ENCODE measurements around the gene PLEKHM1. TPM values are rescaled to one million over a fixed set of nuclear protein-coding genes. Genes with fewer than 3 reads are reported as not detected.
"Not testable (repeated sequence)": the region's sequence is repeated elsewhere in the genome, so short reads cannot be mapped to it uniquely, and the experiment has no call there.

Gene PLEKHM1
- total and polyA plus RNA-seq, 2 of the 4 experiments (the other 2 are of a cell fraction) = 4.7 to 16.4 TPM

DNA sequence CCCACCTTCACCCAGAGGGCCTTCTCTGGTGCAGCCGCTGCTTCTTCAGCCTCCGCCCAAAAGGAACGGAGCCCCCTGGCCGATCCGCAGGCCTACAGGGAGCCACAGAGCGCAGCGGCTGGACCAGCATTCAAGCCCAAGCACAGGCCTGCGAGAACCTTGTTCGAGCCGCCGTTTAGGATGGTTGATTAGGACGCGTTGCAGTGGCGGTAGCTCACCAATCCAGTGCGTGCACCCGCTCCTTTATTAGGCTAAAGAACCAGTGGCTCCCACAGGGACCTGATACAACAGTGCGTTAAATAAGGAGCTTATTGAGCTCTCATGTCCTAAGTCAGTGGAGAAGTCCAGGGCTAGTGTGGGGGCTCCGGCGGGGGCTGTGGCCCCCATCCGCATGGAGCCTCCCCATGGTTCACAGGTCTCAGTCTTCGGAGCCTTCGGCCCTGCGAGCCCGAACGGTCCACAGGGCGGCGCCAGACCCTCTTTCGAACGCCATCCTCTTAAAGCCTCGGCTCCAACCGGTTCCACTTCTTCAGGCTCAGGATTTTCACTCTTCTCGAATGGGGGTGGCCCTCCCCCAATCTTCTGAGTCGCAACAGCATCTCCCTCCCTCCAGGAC is 10.7 kb upstream of the PLEKHM1 start:
- H2AK9ac ChIP-seq (replicated peaks; ENCODE audit: low read depth, low read length, poor library complexity); dilution Hi-C loops (cut with HindIII; ENCODE audit: low sequenced_read_pairs, unreplicated experiment); H3K23ac ChIP-seq (ENCODE audit: low read depth, low read length); intact Hi-C loops (cut with micrococcal nuclease); H3K4me3 ChIP-seq (ENCODE audit: insufficient read depth, low read depth, low read length); DNase-seq; H3K79me1 ChIP-seq (ENCODE audit: low read depth in 1 of 2, low read length in 2 of 2); H2BK5ac ChIP-seq (ENCODE audit: low read depth, low read length, poor library complexity, severe bottlenecking); H2BK120ac ChIP-seq (ENCODE audit: low read depth, low read length); H4K91ac ChIP-seq (ENCODE audit: insufficient read depth, low read depth, low read length); H2AK5ac ChIP-seq (ENCODE audit: low read depth, low read length); H3K56ac ChIP-seq (ENCODE audit: extremely low read depth, insufficient read depth, low read length); H3K9me3 ChIP-seq (ENCODE audit: control insufficient read depth, insufficient read depth, low read length); H2AFZ ChIP-seq (replicated peaks; ENCODE audit: low read length, poor library complexity); H3K9me1 ChIP-seq (ENCODE audit: insufficient read depth, low read length); H3K18ac ChIP-seq (ENCODE audit: low read depth, low read length); H3K14ac ChIP-seq (replicated peaks; ENCODE audit: low read depth, low read length); in situ Hi-C loops (cut with MboI; ENCODE audit: low sequenced_read_pairs); H3K4me2 ChIP-seq (ENCODE audit: low read depth, low read length); H3K27ac ChIP-seq (ENCODE audit: insufficient read depth, low read length); CTCF ChIA-PET; H3K27me3 ChIP-seq (ENCODE audit: control insufficient read depth, insufficient read depth, low read length); H3K4ac ChIP-seq (ENCODE audit: low read depth, low read length); H3K4me1 ChIP-seq (ENCODE audit: control insufficient read depth, insufficient read depth, low read length); H4K5ac ChIP-seq (ENCODE audit: low read depth, low read length); H4K20me1 ChIP-seq (ENCODE audit: insufficient read depth, low read length); H3K9ac ChIP-seq (ENCODE audit: low read depth, low read length); H2BK15ac ChIP-seq (ENCODE audit: low read depth, low read length); POLR2A ChIA-PET (ENCODE audit: unreplicated experiment); H3K36me3 ChIP-seq (ENCODE audit: control insufficient read depth, insufficient read depth, low read length); H4K8ac ChIP-seq (ENCODE audit: low read depth in 2 of 2, low read length in 2 of 2); BruUV-seq (replicated peaks); H2BK20ac ChIP-seq (ENCODE audit: low read depth, low read length): not testable (repeated sequence)
- WGBS, 2 experiments (ENCODE audit: extremely low coverage in 2 of 2, insufficient read length in 1 of 2) = 27% methylated on average over 12 of the region's 33 CpGs; no CpG with 5 or more reads in 1 of the 2 experiments
- ATAC-seq (ENCODE audit: low read depth) = peak; percentile 83
- 0 out of 2 replicates have a peak, but pooled peaks have one; percentile 5 for TF ChIP-seq SMC3 (IDR thresholded peaks at IDR 0.05; ENCODE audit: low read depth, low read length)
- TF ChIP-seq, protein P1, sequence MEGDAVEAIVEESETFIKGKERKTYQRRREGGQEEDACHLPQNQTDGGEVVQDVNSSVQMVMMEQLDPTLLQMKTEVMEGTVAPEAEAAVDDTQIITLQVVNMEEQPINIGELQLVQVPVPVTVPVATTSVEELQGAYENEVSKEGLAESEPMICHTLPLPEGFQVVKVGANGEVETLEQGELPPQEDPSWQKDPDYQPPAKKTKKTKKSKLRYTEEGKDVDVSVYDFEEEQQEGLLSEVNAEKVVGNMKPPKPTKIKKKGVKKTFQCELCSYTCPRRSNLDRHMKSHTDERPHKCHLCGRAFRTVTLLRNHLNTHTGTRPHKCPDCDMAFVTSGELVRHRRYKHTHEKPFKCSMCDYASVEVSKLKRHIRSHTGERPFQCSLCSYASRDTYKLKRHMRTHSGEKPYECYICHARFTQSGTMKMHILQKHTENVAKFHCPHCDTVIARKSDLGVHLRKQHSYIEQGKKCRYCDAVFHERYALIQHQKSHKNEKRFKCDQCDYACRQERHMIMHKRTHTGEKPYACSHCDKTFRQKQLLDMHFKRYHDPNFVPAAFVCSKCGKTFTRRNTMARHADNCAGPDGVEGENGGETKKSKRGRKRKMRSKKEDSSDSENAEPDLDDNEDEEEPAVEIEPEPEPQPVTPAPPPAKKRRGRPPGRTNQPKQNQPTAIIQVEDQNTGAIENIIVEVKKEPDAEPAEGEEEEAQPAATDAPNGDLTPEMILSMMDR (conservative IDR thresholded peaks at IDR 0.05; ENCODE audit: low read depth, low read length) = 0 out of 2 replicates have a peak, but pooled peaks have one; percentile 10

DNA sequence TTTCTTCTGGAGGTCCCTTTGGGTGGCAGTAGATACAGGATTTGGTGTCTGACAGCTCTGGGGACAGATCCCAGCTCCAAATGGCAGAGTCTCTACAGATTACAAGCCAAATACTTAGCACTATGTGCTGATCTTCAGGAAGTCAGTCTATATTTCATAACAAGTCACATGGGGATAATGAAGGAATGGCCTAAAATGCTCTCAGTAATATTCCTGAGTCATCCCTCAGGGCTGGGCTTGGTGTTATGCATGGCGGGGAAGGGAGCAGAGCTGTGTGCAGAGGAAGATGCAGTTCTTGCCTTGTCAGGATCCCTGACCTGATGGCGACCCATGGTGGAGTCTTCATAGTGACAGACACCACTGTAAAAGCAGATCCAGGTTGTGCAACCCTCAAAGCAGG is 10.0 kb upstream of the PLEKHM1 start:
- H3K23ac ChIP-seq (ENCODE audit: low read depth, low read length); H2AFZ ChIP-seq (replicated peaks; ENCODE audit: low read length, poor library complexity); H3K27ac ChIP-seq (ENCODE audit: insufficient read depth, low read length); H2AK9ac ChIP-seq (replicated peaks; ENCODE audit: low read depth, low read length, poor library complexity); DNase-seq; H4K91ac ChIP-seq (ENCODE audit: insufficient read depth, low read depth, low read length); H3K27me3 ChIP-seq (ENCODE audit: control insufficient read depth, insufficient read depth, low read length); H3K36me3 ChIP-seq (ENCODE audit: control insufficient read depth, insufficient read depth, low read length); H2BK120ac ChIP-seq (ENCODE audit: low read depth, low read length); H2BK15ac ChIP-seq (ENCODE audit: low read depth, low read length); dilution Hi-C loops (cut with HindIII; ENCODE audit: low sequenced_read_pairs, unreplicated experiment); H3K4ac ChIP-seq (ENCODE audit: low read depth, low read length); H3K4me1 ChIP-seq (ENCODE audit: control insufficient read depth, insufficient read depth, low read length); BruUV-seq (replicated peaks); H3K56ac ChIP-seq (ENCODE audit: extremely low read depth, insufficient read depth, low read length); H3K9me3 ChIP-seq (ENCODE audit: control insufficient read depth, insufficient read depth, low read length); POLR2A ChIA-PET (ENCODE audit: unreplicated experiment); intact Hi-C loops (cut with micrococcal nuclease); H3K14ac ChIP-seq (replicated peaks; ENCODE audit: low read depth, low read length); H2BK20ac ChIP-seq (ENCODE audit: low read depth, low read length); CTCF ChIA-PET; H3K9ac ChIP-seq (ENCODE audit: low read depth, low read length); H4K8ac ChIP-seq (ENCODE audit: low read depth in 2 of 2, low read length in 2 of 2); H4K20me1 ChIP-seq (ENCODE audit: insufficient read depth, low read length); H3K79me1 ChIP-seq (ENCODE audit: low read depth in 1 of 2, low read length in 2 of 2); H3K4me3 ChIP-seq (ENCODE audit: insufficient read depth, low read depth, low read length); in situ Hi-C loops (cut with MboI; ENCODE audit: low sequenced_read_pairs); H3K9me1 ChIP-seq (ENCODE audit: insufficient read depth, low read length); H2AK5ac ChIP-seq (ENCODE audit: low read depth, low read length); H2BK5ac ChIP-seq (ENCODE audit: low read depth, low read length, poor library complexity, severe bottlenecking); H3K4me2 ChIP-seq (ENCODE audit: low read depth, low read length): not testable (repeated sequence)
- Histone ChIP-seq H4K5ac (ENCODE audit: low read depth, low read length) (peak overlapping the region; percentile 69; the same call in 1 of the 2 replicates), H3K18ac (ENCODE audit: low read depth, low read length) (peak overlapping the region; percentile 44; the same call in 1 of the 2 replicates)
- WGBS, 2 experiments (ENCODE audit: extremely low coverage in 2 of 2, insufficient read length in 1 of 2) = no CpG with 5 or more reads among the region's 2 CpGs
- ATAC-seq (ENCODE audit: low read depth) = peak; percentile 81
